PC-3 (cell line): ENCODE results near the gene WIPF3. TPM values are rescaled to one million over a fixed set of nuclear protein-coding genes. Genes with fewer than 3 reads are reported as not detected.

Source experiments
- ATAC-seq: fragments of 200-7000 bp; cut with Tn5 transposase; 2 replicates; pipeline ENCODE4 v1.9.1; 2020; ENCODE audit warnings: mild to moderate bottlenecking, moderate library complexity
- BruUV-seq: library from RNA; stranded (reverse); fragments of 400-500 nt; replicated peaks from 2 replicates; lab custom pipeline; 2021; lab: Mats Ljungman, UMichigan
- CTCF ChIA-PET: fragments of 300-600 bp; sonication (Branson Sonifier 250); formaldehyde crosslinking; loops from one replicate; lab custom pipeline; 2022; ENCODE audit warnings: antibody characterized with exemption; lab: Charles Lee
- POLR2A ChIA-PET: fragments of 300-600 bp; sonication (Branson Sonifier 250); formaldehyde crosslinking; loops from one replicate; lab custom pipeline; 2022; ENCODE audit warnings: antibody characterized with exemption; ENCODE audit not compliant: unreplicated experiment; lab: Charles Lee
- DNase-seq: peaks from one replicate; pipeline ENCODE4 v3.0.0-alpha.2; 2015
- H2AFZ ChIP-seq: fragments of 300-600 bp; sonication (generic); 2 replicates; pipeline ENCODE4 v1.6.0; 2016; ENCODE audit warnings: antibody characterized with exemption, low read length
- H3F3A ChIP-seq: fragments of 300-600 bp; sonication (generic); one replicate; pipeline ENCODE4 v1.6.0; 2017; ENCODE audit warnings: antibody characterized with exemption, low read length, control low read depth, mild to moderate bottlenecking; ENCODE audit not compliant: unreplicated experiment
- H3K27ac ChIP-seq: fragments of 300-600 bp; sonication (generic); 2 replicates; pipeline ENCODE4 v1.5.1; 2016; ENCODE audit warnings: mild to moderate bottlenecking, low read length
- H3K27me3 ChIP-seq: fragments of 300-600 bp; sonication (generic); 2 replicates; pipeline ENCODE4 v1.6.1; 2016; ENCODE audit warnings: low read length, mixed read lengths
- H3K36me3 ChIP-seq: fragments of 300-600 bp; sonication (generic); 2 replicates; pipeline ENCODE4 v1.6.1; 2016; ENCODE audit warnings: low read depth, mixed run types, low read length, mixed read lengths
- H3K4me1 ChIP-seq: fragments of 300-600 bp; sonication (generic); 2 replicates; pipeline ENCODE4 v1.5.1; 2016; ENCODE audit warnings: low read length; ENCODE audit not compliant: insufficient read depth
- H3K4me2 ChIP-seq: fragments of 300-600 bp; sonication (generic); 2 replicates; pipeline ENCODE4 v1.6.0; 2016; ENCODE audit warnings: low read length
- H3K4me3 ChIP-seq: fragments of 300-600 bp; sonication (generic); 2 replicates; pipeline ENCODE4 v1.5.1; 2016; ENCODE audit warnings: mild to moderate bottlenecking, low read length, mixed read lengths
- H3K79me2 ChIP-seq: fragments of 300-600 bp; sonication (generic); 2 replicates; pipeline ENCODE4 v1.6.1; 2017; ENCODE audit warnings: low read length, mixed read lengths
- H3K9ac ChIP-seq: fragments of 300-600 bp; sonication (generic); 2 replicates; pipeline ENCODE4 v1.6.0; 2016; ENCODE audit warnings: mild to moderate bottlenecking, low read length
- H3K9me2 ChIP-seq: fragments of 300-600 bp; sonication (generic); replicated peaks from 2 replicates; pipeline ENCODE4 v1.6.1; 2016; ENCODE audit warnings: mixed run types, low read length, mixed read lengths
- H3K9me3 ChIP-seq: fragments of 300-600 bp; sonication (generic); 2 replicates; pipeline ENCODE4 v1.6.1; 2016; ENCODE audit warnings: low read length, mixed read lengths
- H4K20me1 ChIP-seq: fragments of 300-600 bp; sonication (generic); 2 replicates; pipeline ENCODE4 v1.6.1; 2016; ENCODE audit warnings: low read length, mixed read lengths
- CTCF ChIP-seq: fragments of 300-600 bp; sonication (generic); conservative IDR thresholded peaks from 2 replicates; pipeline ENCODE4 v1.5.1; 2017; ENCODE audit warnings: antibody characterized with exemption, low read depth, mild to moderate bottlenecking, low read length
- EZH2 ChIP-seq: fragments of 300-600 bp; sonication (generic); IDR thresholded peaks from one replicate; pipeline ENCODE4 v1.6.1; 2017; ENCODE audit warnings: antibody characterized with exemption, mild to moderate bottlenecking, low read length; ENCODE audit not compliant: unreplicated experiment
- EZH2phosphoT487 ChIP-seq: fragments of 300-600 bp; sonication (generic); IDR thresholded peaks from 2 replicates; pipeline ENCODE4 v1.6.1; 2018; ENCODE audit warnings: mild to moderate bottlenecking, antibody characterized with exemption, low read length, borderline replicate concordance
- intact Hi-C: fragments of 100-400 bp; cut with micrococcal nuclease; formaldehyde crosslinking; loops from 2 replicates; pipeline ENCODE4 v1.9.0; 2023
- total RNA-seq: library from RNA; depleted of rRNA; stranded (reverse); fragments of >200 nt; gene quantifications from 2 replicates; pipeline ENCODE4 v1.2.3, GENCODE V29; 2014

WIPF3 gene
- total RNA-seq, 1 experiment from 2014 or later: 3.4 TPM

- no peaks in the 10 kb centered on the region for H3K79me2 ChIP-seq
- intact Hi-C loops: no loop called here
- no peak overlapping the region for H2AFZ ChIP-seq
- no peaks in the 10 kb centered on the region for H3K9me3 ChIP-seq
- H3K27me3 ChIP-seq: peaks cover 3% of the 10 kb centered on the region; the same call in 1 of the 2 replicates
- ChIA-PET POLR2A (no interaction called here), CTCF (no interaction called here)
- no peak overlapping the region for H3K27ac ChIP-seq
- H4K20me1 ChIP-seq: no peaks in the 10 kb centered on the region
- no peak overlapping the region for H3K4me3 ChIP-seq
- no peak overlapping the region for H3K9ac ChIP-seq
- no peaks in the 10 kb centered on the region for H3F3A ChIP-seq
- H3K9me2 ChIP-seq: no peaks in the 10 kb centered on the region
- H3K36me3 ChIP-seq: no peaks in the 10 kb centered on the region
- DNase-seq (no peak), ATAC-seq (no peak)
- no peaks in the 10 kb centered on the region for H3K4me1 ChIP-seq
- no TSS peak for BruUV-seq
- H3K4me2 ChIP-seq: no peak overlapping the region
- no peak for TF ChIP-seq CTCF
- no peak for TF ChIP-seq EZH2phosphoT487
- TF ChIP-seq EZH2: no peak
Observed at GRCh38 chr7:29771081-29771816, 35.1 kb upstream of the WIPF3 start.

- H3K4me1 ChIP-seq: no peaks in the 10 kb centered on the region
- ATAC-seq (no peak), DNase-seq (no peak)
- H3K36me3 ChIP-seq: no peaks in the 10 kb centered on the region
- BruUV-seq: no TSS peak
- H3K79me2 ChIP-seq: no peaks in the 10 kb centered on the region
- no peak overlapping the region for H3K4me3 ChIP-seq
- no peak for TF ChIP-seq EZH2phosphoT487
- TF ChIP-seq EZH2: no peak
- no peak for TF ChIP-seq CTCF
- intact Hi-C loops: no loop called here
- no peaks in the 10 kb centered on the region for H3K9me3 ChIP-seq
- H3K9me2 ChIP-seq: no peaks in the 10 kb centered on the region
- no peaks in the 10 kb centered on the region for H3F3A ChIP-seq
- H4K20me1 ChIP-seq: no peaks in the 10 kb centered on the region
- H3K9ac ChIP-seq: no peak overlapping the region
- ChIA-PET POLR2A (no interaction called here), CTCF (no interaction called here)
- no peak overlapping the region for H3K27ac ChIP-seq
- no peak overlapping the region for H2AFZ ChIP-seq
- peaks cover 30% of the 10 kb centered on the region for H3K27me3 ChIP-seq
- no peak overlapping the region for H3K4me2 ChIP-seq
Observed at GRCh38 chr7:29779017-29779416, 27.3 kb upstream of the WIPF3 start.

GRCh38 chr7:29780346-29780745 lies 26.0 kb upstream of the WIPF3 start:
- ChIA-PET POLR2A (no interaction called here), CTCF (no interaction called here)
- Histone ChIP-seq H2AFZ (no peak overlapping the region), H3K36me3 (no peaks in the 10 kb centered on the region), H3K4me2 (no peak overlapping the region), H4K20me1 (no peaks in the 10 kb centered on the region), H3K9me2 (no peaks in the 10 kb centered on the region), H3K9ac (no peak overlapping the region), H3F3A (no peaks in the 10 kb centered on the region), H3K4me3 (no peak overlapping the region), H3K79me2 (no peaks in the 10 kb centered on the region), H3K9me3 (no peaks in the 10 kb centered on the region), H3K27ac (no peak overlapping the region), H3K27me3 (peaks cover 30% of the 10 kb centered on the region), H3K4me1 (no peaks in the 10 kb centered on the region)
- ATAC-seq: no peak
- intact Hi-C loops: no loop called here
- DNase-seq: no peak
- TF ChIP-seq EZH2phosphoT487: no peak
- no peak for TF ChIP-seq CTCF
- no peak for TF ChIP-seq EZH2
- no TSS peak for BruUV-seq
